Prostate gland (tissue), 2 donors: ENCODE measurements around the gene RPS6KA2. TPM values are rescaled to one million over a fixed set of nuclear protein-coding genes. Genes with fewer than 3 reads are reported as not detected.

Source experiments
- DNase-seq: peaks from one replicate; pipeline ENCODE4 v3.0.0-alpha.2; 2019; ENCODE audit warnings: low spot score
- H3K27ac ChIP-seq, 2 donors: fragments of 200-600 bp; sonication (generic); 2 replicates each; pipeline ENCODE4 v1.5.1; 2017 to 2019
- H3K27me3 ChIP-seq: fragments of 200-600 bp; sonication (generic); replicated peaks from 2 replicates; pipeline ENCODE4 v1.5.1; 2019; ENCODE audit not compliant: insufficient read depth
- H3K36me3 ChIP-seq, 2 donors: fragments of 200-600 bp; sonication (generic); 1 replicate in 1 of 2; 2 replicates in 1 of 2; pipeline versions ENCODE4 v1.5.1 to v1.8.1; 2017 to 2019
- H3K4me1 ChIP-seq: fragments of 200-600 bp; sonication (generic); replicated peaks from 2 replicates; pipeline ENCODE4 v1.5.1; 2019
- H3K4me3 ChIP-seq, 2 donors: fragments of 200-600 bp; sonication (generic); 2 replicates each; pipeline ENCODE4 v1.5.1; 2017 to 2019
- H3K9me3 ChIP-seq: fragments of 200-600 bp; sonication (generic); 2 replicates; pipeline ENCODE4 v1.5.1; 2017
- POLR2A ChIP-seq: fragments of 450-650 bp; IDR thresholded peaks from one replicate; pipeline ENCODE4 v1.6.1; 2016; ENCODE audit warnings: antibody characterized with exemption, mild to moderate bottlenecking
- POLR2AphosphoS5 ChIP-seq: sonication (generic); formaldehyde crosslinking; IDR thresholded peaks from one replicate; pipeline ENCODE4 v1.6.1; 2017; ENCODE audit warnings: antibody characterized with exemption
- WGBS: methylation state at CpG from one replicate; pipeline ENCODE4 v1.1.5; 2018; 5-methylcytosine and 5-hydroxymethylcytosine counted together
- intact Hi-C: fragments of 100-400 bp; cut with DNase I; formaldehyde crosslinking; loops from one replicate; pipeline ENCODE4 v1.14.2; 2022
- total RNA-seq, 2 donors: library from RNA; depleted of rRNA; stranded (reverse); fragments of >200 nt; gene quantifications; one replicate each; pipeline ENCODE4 v1.1.0, GENCODE V29; 2016
- TF ChIP-seq, protein P1 (sequence below), 4 experiments: fragments of 200-600 bp in 2 of 4; fragments of 450-650 bp in 2 of 4; sonication (generic) in 2 of 4; IDR thresholded peaks; 1 replicate in 3 of 4; 2 replicates in 1 of 4; pipeline ENCODE4 v1.5.1; 2016 to 2019; ENCODE audit warnings: antibody characterized with exemption in 4 of 4, mild to moderate bottlenecking in 2 of 4, moderate library complexity in 2 of 4

RPS6KA2 gene
- total RNA-seq, 2 donors from 2014 or later: 32.2 to 44.3 TPM

DNA sequence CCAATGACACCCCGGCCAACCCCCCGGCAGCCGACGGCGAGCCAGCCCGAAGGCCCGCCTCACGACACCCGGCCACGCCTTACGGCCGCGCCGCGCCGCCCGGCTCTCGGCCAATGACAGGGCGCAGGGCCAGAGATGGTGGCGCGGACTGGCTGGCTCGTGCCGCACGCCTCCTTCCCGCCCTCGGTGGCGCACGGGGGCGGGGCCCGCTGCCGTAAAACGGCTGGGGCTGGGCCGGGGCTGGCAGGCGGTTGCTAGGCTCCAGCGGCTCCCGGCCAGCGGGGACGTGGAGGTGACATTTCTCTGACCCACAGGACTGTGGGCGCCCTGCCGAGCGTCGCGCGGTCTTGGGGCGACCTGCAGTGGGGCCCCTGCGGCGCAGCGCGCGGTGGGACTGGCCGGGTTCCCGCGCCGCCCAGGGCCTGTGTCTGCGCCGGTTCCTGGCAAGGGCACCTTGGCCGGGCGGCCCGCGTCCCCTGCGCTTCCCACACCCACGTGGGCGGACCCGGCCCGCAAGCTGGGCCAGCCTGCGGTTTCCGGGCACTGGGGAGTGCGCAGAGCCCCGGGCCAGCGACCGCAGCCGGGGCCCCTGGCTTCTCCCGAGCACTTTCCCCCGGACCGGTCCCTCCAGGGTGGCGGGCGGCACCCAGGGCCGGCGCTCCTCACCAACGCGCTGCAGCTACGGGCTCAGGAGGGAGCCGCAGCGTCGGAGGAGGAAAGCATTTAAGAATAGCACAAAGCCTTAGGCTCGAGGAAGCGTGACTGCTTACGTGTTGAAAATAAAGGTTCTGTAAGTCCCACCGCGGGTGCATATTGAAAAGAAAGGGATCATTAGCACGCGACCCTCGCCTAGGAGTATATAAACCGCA, 243.9 kb downstream of the RPS6KA2 start, which contains the start of gene MPC1:
TSS of gene MPC1 (minus strand) at position 8 of the 869 bp plus-strand sequence. CDS start 64 bp downstream, outside the sequence.
- peak; percentile 96 for DNase-seq
- Histone ChIP-seq H3K9me3 (no peaks in the 10 kb centered on the region), H3K36me3 (no peaks in the 10 kb centered on the region), H3K27me3 (no peaks in the 10 kb centered on the region), H3K4me3 (peak within 1 kb of the TSS; percentile 82 to 86), H3K4me1 (no peaks in the 10 kb centered on the region), H3K27ac (peak within 1 kb of the TSS; percentile 89 to 92)
- TF ChIP-seq POLR2AphosphoS5 (peak; percentile 81), POLR2A (peak; percentile 70)
- TF ChIP-seq, protein P1, sequence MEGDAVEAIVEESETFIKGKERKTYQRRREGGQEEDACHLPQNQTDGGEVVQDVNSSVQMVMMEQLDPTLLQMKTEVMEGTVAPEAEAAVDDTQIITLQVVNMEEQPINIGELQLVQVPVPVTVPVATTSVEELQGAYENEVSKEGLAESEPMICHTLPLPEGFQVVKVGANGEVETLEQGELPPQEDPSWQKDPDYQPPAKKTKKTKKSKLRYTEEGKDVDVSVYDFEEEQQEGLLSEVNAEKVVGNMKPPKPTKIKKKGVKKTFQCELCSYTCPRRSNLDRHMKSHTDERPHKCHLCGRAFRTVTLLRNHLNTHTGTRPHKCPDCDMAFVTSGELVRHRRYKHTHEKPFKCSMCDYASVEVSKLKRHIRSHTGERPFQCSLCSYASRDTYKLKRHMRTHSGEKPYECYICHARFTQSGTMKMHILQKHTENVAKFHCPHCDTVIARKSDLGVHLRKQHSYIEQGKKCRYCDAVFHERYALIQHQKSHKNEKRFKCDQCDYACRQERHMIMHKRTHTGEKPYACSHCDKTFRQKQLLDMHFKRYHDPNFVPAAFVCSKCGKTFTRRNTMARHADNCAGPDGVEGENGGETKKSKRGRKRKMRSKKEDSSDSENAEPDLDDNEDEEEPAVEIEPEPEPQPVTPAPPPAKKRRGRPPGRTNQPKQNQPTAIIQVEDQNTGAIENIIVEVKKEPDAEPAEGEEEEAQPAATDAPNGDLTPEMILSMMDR (IDR thresholded peaks at IDR 0.05): peak in 1 of 4 experiments; percentile 14
- intact Hi-C loops: loop anchor here (5.0 kb wide), 2 partner anchors 41 to 244 kb away; partner anchors contain the start of genes RPS6KA2 and SFT2D1
- WGBS: under 1% methylated on average over 73 of the region's 94 CpGs

GRCh38 chr6:166382500-166382932, 244.5 kb downstream of the RPS6KA2 start:
- Histone ChIP-seq H3K4me3 (peak overlapping the region; percentile 82 to 86), H3K27ac (peak overlapping the region; percentile 89 to 92), H3K36me3 (no peaks in the 10 kb centered on the region), H3K9me3 (no peaks in the 10 kb centered on the region), H3K27me3 (no peaks in the 10 kb centered on the region), H3K4me1 (no peaks in the 10 kb centered on the region)
- TF ChIP-seq, protein P1 (IDR thresholded peaks at IDR 0.05): no peak
- no peak for DNase-seq
- intact Hi-C loops: loop anchor here (5.0 kb wide), 2 partner anchors 40 to 245 kb away; partner anchors contain the start of genes RPS6KA2 and SFT2D1
- WGBS: 0% methylated on average over 8 of the region's 46 CpGs

DNA sequence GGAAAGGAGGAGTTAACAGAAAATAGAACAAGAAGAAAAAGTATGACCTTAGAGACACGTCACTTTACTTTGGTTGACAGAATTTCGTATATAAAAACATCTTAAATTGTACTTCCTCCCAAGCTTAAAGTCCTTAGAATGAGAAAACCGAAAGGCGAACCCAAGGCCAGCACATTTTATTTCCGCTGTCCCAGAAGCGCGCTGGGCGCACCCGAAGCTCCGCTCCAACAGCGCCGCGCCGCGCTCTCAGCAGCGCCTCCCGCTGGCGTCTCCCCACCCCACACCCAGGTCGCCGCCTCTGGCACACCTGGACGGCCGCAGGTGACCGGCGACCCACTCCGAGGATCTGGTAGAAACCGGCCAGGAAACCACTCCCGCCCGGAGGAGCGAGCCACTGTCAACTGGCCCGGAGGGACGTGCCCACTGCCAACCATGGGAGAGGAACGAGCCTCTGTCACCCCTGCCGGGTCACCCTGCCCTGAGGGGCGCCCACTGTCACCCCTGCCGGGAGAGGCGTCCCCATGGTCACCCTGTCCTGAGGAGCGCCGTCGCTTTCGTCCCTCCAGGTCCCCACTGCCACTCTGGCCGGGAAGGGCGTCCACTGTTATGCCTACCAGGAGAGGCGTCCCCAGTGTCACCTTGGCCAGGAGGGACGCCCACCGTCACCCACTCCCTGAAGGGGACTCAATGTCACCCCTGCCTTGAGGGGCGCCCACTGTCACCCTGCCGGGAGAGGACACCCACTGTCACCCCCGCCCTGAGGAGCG, 245.1 kb downstream of the RPS6KA2 start:
- Histone ChIP-seq H3K9me3 (no peaks in the 10 kb centered on the region), H3K4me3 (peak overlapping the region; percentile 82 to 86), H3K27me3 (no peaks in the 10 kb centered on the region), H3K4me1 (no peaks in the 10 kb centered on the region), H3K36me3 (no peaks in the 10 kb centered on the region), H3K27ac (peak overlapping the region; percentile 89 to 92)
- TF ChIP-seq POLR2AphosphoS5 (peak; percentile 61), POLR2A (peak; percentile 39)
- TF ChIP-seq, protein P1 (IDR thresholded peaks at IDR 0.05): peak; percentile 65 to 89 (median 75)
- peak; percentile 82 for DNase-seq
- intact Hi-C loops: loop anchor here (5.0 kb wide), 2 partner anchors 40 to 245 kb away; partner anchors contain the start of genes RPS6KA2 and SFT2D1
- WGBS: under 1% methylated on average over 47 of the region's 49 CpGs

- Histone ChIP-seq H3K27ac (peak overlapping the region; percentile 89 to 92), H3K36me3 (no peaks in the 10 kb centered on the region), H3K4me3 (peak overlapping the region; percentile 82 to 86), H3K9me3 (no peaks in the 10 kb centered on the region), H3K4me1 (no peaks in the 10 kb centered on the region), H3K27me3 (no peaks in the 10 kb centered on the region)
- intact Hi-C loops: loop anchor here (5.0 kb wide), 2 partner anchors 39 to 246 kb away; partner anchors contain the start of genes RPS6KA2 and SFT2D1
- TF ChIP-seq POLR2AphosphoS5 (no peak), POLR2A (no peak)
- TF ChIP-seq, protein P1 (IDR thresholded peaks at IDR 0.05): no peak
- no peak for DNase-seq
- 21% methylated on average over 6 of the region's 6 CpGs for WGBS
Observed at GRCh38 chr6:166381381-166381732, 245.7 kb downstream of the RPS6KA2 start.
